Ishikawa (cell line): ENCODE results near the gene RNH1.

Experiments
- CEBPB ChIP-seq: IDR thresholded peaks from 2 replicates; pipeline ENCODE4 v1.6.1; 2012
- CREB1 ChIP-seq: IDR thresholded peaks from 2 replicates; pipeline ENCODE4 v1.6.1; 2012; ENCODE audit warnings: low read depth
- EGR1 ChIP-seq: IDR thresholded peaks from 2 replicates; pipeline ENCODE4 v1.6.1; 2012
- EP300 ChIP-seq: IDR thresholded peaks from 2 replicates; pipeline ENCODE4 v1.6.1; 2012; ENCODE audit warnings: borderline replicate concordance
- FOXM1 ChIP-seq: IDR thresholded peaks from 2 replicates; pipeline ENCODE4 v1.6.1; 2012; ENCODE audit warnings: low read depth, borderline replicate concordance
- NFIC ChIP-seq: IDR thresholded peaks from 2 replicates; pipeline ENCODE4 v1.6.1; 2012
- RAD21 ChIP-seq: IDR thresholded peaks from 2 replicates; pipeline ENCODE4 v1.6.1; 2012; ENCODE audit warnings: low read depth
- TAF1 ChIP-seq: IDR thresholded peaks from 2 replicates; pipeline ENCODE4 v1.6.1; 2012; ENCODE audit warnings: low read depth, mild to moderate bottlenecking
- TCF12 ChIP-seq: IDR thresholded peaks from 2 replicates; pipeline ENCODE4 v1.6.1; 2012; ENCODE audit warnings: low read depth
- TEAD4 ChIP-seq: IDR thresholded peaks from 2 replicates; pipeline ENCODE4 v1.6.1; 2012
- USF1 ChIP-seq: IDR thresholded peaks from 2 replicates; pipeline ENCODE4 v1.6.1; 2012
- YY1 ChIP-seq: IDR thresholded peaks from 2 replicates; pipeline ENCODE4 v1.6.1; 2012; ENCODE audit warnings: low read depth
- ZBTB7A ChIP-seq: IDR thresholded peaks from 2 replicates; pipeline ENCODE4 v1.6.1; 2012; ENCODE audit warnings: low read depth
- TF ChIP-seq, protein P1 (sequence below): IDR thresholded peaks from 2 replicates; pipeline ENCODE4 v1.6.1; 2012; ENCODE audit warnings: low read depth, mild to moderate bottlenecking
- TF ChIP-seq, protein P2 (sequence below): IDR thresholded peaks from 2 replicates; pipeline ENCODE4 v1.6.1; 2012

Gene RNH1

GRCh38 chr11:550021-550745 is 43.1 kb upstream of the RNH1 start:
- no peak for TF ChIP-seq RAD21
- TF ChIP-seq, protein P1, sequence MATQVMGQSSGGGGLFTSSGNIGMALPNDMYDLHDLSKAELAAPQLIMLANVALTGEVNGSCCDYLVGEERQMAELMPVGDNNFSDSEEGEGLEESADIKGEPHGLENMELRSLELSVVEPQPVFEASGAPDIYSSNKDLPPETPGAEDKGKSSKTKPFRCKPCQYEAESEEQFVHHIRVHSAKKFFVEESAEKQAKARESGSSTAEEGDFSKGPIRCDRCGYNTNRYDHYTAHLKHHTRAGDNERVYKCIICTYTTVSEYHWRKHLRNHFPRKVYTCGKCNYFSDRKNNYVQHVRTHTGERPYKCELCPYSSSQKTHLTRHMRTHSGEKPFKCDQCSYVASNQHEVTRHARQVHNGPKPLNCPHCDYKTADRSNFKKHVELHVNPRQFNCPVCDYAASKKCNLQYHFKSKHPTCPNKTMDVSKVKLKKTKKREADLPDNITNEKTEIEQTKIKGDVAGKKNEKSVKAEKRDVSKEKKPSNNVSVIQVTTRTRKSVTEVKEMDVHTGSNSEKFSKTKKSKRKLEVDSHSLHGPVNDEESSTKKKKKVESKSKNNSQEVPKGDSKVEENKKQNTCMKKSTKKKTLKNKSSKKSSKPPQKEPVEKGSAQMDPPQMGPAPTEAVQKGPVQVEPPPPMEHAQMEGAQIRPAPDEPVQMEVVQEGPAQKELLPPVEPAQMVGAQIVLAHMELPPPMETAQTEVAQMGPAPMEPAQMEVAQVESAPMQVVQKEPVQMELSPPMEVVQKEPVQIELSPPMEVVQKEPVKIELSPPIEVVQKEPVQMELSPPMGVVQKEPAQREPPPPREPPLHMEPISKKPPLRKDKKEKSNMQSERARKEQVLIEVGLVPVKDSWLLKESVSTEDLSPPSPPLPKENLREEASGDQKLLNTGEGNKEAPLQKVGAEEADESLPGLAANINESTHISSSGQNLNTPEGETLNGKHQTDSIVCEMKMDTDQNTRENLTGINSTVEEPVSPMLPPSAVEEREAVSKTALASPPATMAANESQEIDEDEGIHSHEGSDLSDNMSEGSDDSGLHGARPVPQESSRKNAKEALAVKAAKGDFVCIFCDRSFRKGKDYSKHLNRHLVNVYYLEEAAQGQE = no peak
- peak; percentile 45; the same call in 1 of the 2 replicates for TF ChIP-seq EP300
- no peak for TF ChIP-seq CREB1
- TF ChIP-seq CEBPB = no peak
- TF ChIP-seq, protein P2, sequence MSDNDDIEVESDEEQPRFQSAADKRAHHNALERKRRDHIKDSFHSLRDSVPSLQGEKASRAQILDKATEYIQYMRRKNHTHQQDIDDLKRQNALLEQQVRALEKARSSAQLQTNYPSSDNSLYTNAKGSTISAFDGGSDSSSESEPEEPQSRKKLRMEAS = no peak; the same call in 1 of the 2 replicates
- no peak for TF ChIP-seq TEAD4
- TF ChIP-seq TCF12 = peak; percentile 84
- peak; percentile 75 for TF ChIP-seq NFIC
- TF ChIP-seq YY1 = no peak
- peak; percentile 40; the same call in 1 of the 2 replicates for TF ChIP-seq ZBTB7A
- TF ChIP-seq TAF1 = no peak
- TF ChIP-seq EGR1 = 0 out of 2 replicates have a peak, but pooled peaks have one; percentile 5
- no peak for TF ChIP-seq FOXM1
- no peak for TF ChIP-seq USF1

GRCh38 chr11:548700-549603 is 41.9 kb upstream of the RNH1 start:
- TF ChIP-seq EGR1 (no peak), CEBPB (no peak), FOXM1 (no peak), EP300 (no peak), TCF12 (no peak), TAF1 (no peak), ZBTB7A (no peak), TEAD4 (no peak), NFIC (no peak), USF1 (no peak), YY1 (no peak), CREB1 (no peak)
- TF ChIP-seq, protein P1 = no peak
- TF ChIP-seq, protein P2 = no peak

DNA sequence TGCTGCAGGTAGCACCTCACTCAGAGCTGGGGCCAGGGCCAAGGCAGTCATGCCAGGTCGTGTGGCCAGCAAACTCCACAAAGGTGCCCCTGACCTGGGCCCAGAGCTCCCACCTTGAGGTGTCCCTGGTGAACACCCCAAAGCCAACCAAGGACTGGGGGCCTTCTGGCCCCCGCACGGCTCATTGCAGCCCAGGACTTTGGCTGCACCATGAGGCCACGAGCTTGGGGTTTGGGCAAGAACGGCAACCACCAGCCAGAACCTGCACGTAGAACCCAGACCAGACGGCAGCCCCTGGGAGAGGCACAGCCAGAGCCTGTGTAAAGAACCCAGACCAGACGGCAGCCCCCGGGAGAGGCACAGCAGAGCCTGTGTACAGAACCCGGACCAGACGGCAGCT is 38.1 kb upstream of the RNH1 start:
- TF ChIP-seq USF1 = no peak
- TF ChIP-seq EGR1 = no peak
- TF ChIP-seq, protein P2 = no peak
- no peak for TF ChIP-seq ZBTB7A
- TF ChIP-seq TEAD4 = no peak
- no peak for TF ChIP-seq TAF1

GRCh38 chr11:544817-545166 is 37.8 kb upstream of the RNH1 start:
- TF ChIP-seq RAD21 (no peak), USF1 (peak; percentile 73)

- TF ChIP-seq, protein P1 = no peak
- TF ChIP-seq FOXM1 = no peak
- no peak for TF ChIP-seq CEBPB
- TF ChIP-seq TAF1 = no peak
- no peak for TF ChIP-seq TEAD4
- TF ChIP-seq EGR1 = no peak
Observed at GRCh38 chr11:541433-541885, 34.4 kb upstream of the RNH1 start.
